GM23248 (cell line): ENCODE results near the gene TNIK. TPM values are rescaled to one million over a fixed set of nuclear protein-coding genes. Genes with fewer than 3 reads are reported as not detected.

ENCODE experiments used
- DNase-seq: peaks from one replicate; pipeline ENCODE4 v3.0.0-alpha.2; 2015
- H2AFZ ChIP-seq: fragments of 200-600 bp; sonication (generic); 2 replicates; pipeline ENCODE4 v1.6.1; 2016; ENCODE audit warnings: antibody characterized with exemption
- H3F3A ChIP-seq: fragments of 200-600 bp; sonication (generic); 2 replicates; pipeline ENCODE4 v1.6.1; 2016; ENCODE audit warnings: mild to moderate bottlenecking, antibody characterized with exemption, mixed run types; ENCODE audit not compliant: insufficient read depth
- H3K27ac ChIP-seq: fragments of 200-600 bp; sonication (generic); 2 replicates; pipeline ENCODE4 v1.5.1; 2016; ENCODE audit warnings: mild to moderate bottlenecking
- H3K27me3 ChIP-seq: fragments of 200-600 bp; sonication (generic); replicated peaks from 2 replicates; pipeline ENCODE4 v1.6.1; 2016; ENCODE audit warnings: mild to moderate bottlenecking; ENCODE audit not compliant: insufficient read depth
- H3K36me3 ChIP-seq: fragments of 200-600 bp; sonication (generic); 2 replicates; pipeline ENCODE4 v1.6.1; 2016; ENCODE audit warnings: low read depth, mild to moderate bottlenecking
- H3K4me1 ChIP-seq: fragments of 200-600 bp; sonication (generic); 2 replicates; pipeline ENCODE4 v1.6.1; 2016; ENCODE audit warnings: mild to moderate bottlenecking; ENCODE audit not compliant: insufficient read depth
- H3K4me2 ChIP-seq: fragments of 200-600 bp; sonication (generic); one replicate; pipeline ENCODE4 v1.6.1; 2016; ENCODE audit warnings: mild to moderate bottlenecking; ENCODE audit not compliant: unreplicated experiment
- H3K4me3 ChIP-seq: fragments of 200-600 bp; sonication (generic); 2 replicates; pipeline ENCODE4 v1.5.1; 2016; ENCODE audit warnings: mild to moderate bottlenecking
- H3K79me2 ChIP-seq: fragments of 200-600 bp; sonication (generic); 2 replicates; pipeline ENCODE4 v1.6.1; 2016; ENCODE audit warnings: mild to moderate bottlenecking; ENCODE audit not compliant: insufficient read depth
- H3K9ac ChIP-seq: fragments of 200-600 bp; sonication (generic); 2 replicates; pipeline ENCODE4 v1.6.1; 2016; ENCODE audit warnings: mild to moderate bottlenecking
- H3K9me2 ChIP-seq: fragments of 200-600 bp; sonication (generic); 2 replicates; pipeline ENCODE4 v1.6.1; 2016; ENCODE audit warnings: mixed run types, mild to moderate bottlenecking, moderate library complexity; ENCODE audit not compliant: insufficient read depth
- H3K9me3 ChIP-seq: fragments of 200-600 bp; sonication (generic); one replicate; pipeline ENCODE4 v1.6.1; 2017; ENCODE audit warnings: low read depth
- H4K20me1 ChIP-seq: fragments of 200-600 bp; sonication (generic); 2 replicates; pipeline ENCODE4 v1.6.0; 2016; ENCODE audit not compliant: insufficient read depth
- EZH2 ChIP-seq: fragments of 200-600 bp; sonication (generic); IDR thresholded peaks from 2 replicates; pipeline ENCODE4 v1.6.1; 2018; ENCODE audit warnings: antibody characterized with exemption, mild to moderate bottlenecking; ENCODE audit not compliant: insufficient read depth, poor library complexity, severe bottlenecking
- EZH2phosphoT487 ChIP-seq: fragments of 200-600 bp; sonication (generic); IDR thresholded peaks from 2 replicates; pipeline ENCODE4 v1.6.1; 2018; ENCODE audit warnings: antibody characterized with exemption, moderate library complexity, mild to moderate bottlenecking, low read depth; ENCODE audit not compliant: insufficient read depth
- WGBS, 2 experiments: methylation state at CpG; one replicate each; pipeline ENCODE4 v1.1.6; 2015 to 2017; ENCODE audit warnings: low lambda C conversion rate in 2 of 2, low coverage in 1 of 2; ENCODE audit errors: missing lambda C conversion rate in 2 of 2; 5-methylcytosine and 5-hydroxymethylcytosine counted together
- in situ Hi-C: fragments of 300-500 bp; cut with MboI; formaldehyde crosslinking; loops from 2 replicates; pipeline ENCODE4 v1.15.0; 2020
- polyA plus RNA-seq: library from polyadenylated mRNA; unstranded; fragments of >200 nt; fragmentation: Nextera tagmentation; extraction: Ambion mirVana; gene quantifications from 2 replicates; pipeline ENCODE4 v1.2.1, GENCODE V29; 2016
- total RNA-seq: library from RNA; depleted of rRNA; stranded (reverse); fragments of >200 nt; shearing (Covaris generic); gene quantifications from 2 replicates; pipeline ENCODE4 v1.2.3, GENCODE V29; 2014

The TNIK gene
- total and polyA plus RNA-seq, 2 experiments from 2014 or later = 0.80 to 2.3 TPM

DNA sequence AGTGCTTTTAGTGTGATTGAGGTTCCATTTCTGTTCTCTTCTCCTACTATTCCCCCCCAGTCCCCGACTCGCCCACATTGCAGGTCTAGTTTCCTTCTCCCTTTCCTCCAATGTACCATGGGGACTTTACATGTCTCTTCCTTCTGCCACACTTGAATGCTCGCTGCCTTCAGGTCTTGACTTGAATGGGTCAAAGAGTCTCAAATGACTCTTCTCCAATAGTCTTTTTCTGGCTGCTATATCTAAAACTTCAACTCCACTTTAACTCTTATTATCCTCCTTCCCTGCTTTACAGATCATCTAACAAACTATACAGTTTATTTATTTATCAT is 219.7 kb downstream of the TNIK start:
- in situ Hi-C loops = no loop called here
- H3K27me3 ChIP-seq = no peaks in the 10 kb centered on the region
- no peaks in the 10 kb centered on the region for H4K20me1 ChIP-seq
- no peak overlapping the region for H3K4me2 ChIP-seq
- H3K4me1 ChIP-seq = no peaks in the 10 kb centered on the region
- no peak overlapping the region for H3K9ac ChIP-seq
- H2AFZ ChIP-seq = no peak overlapping the region
- no peaks in the 10 kb centered on the region for H3F3A ChIP-seq
- no peaks in the 10 kb centered on the region for H3K36me3 ChIP-seq
- H3K9me2 ChIP-seq = no peaks in the 10 kb centered on the region
- no peak overlapping the region for H3K27ac ChIP-seq
- H3K9me3 ChIP-seq = no peaks in the 10 kb centered on the region
- no peak for DNase-seq
- TF ChIP-seq EZH2 = no peak
- no peak for TF ChIP-seq EZH2phosphoT487
- 79 to 88% methylated on average over 3 of the region's 3 CpGs for WGBS, 2 experiments
- H3K4me3 ChIP-seq = no peak overlapping the region
- no peaks in the 10 kb centered on the region for H3K79me2 ChIP-seq

DNA sequence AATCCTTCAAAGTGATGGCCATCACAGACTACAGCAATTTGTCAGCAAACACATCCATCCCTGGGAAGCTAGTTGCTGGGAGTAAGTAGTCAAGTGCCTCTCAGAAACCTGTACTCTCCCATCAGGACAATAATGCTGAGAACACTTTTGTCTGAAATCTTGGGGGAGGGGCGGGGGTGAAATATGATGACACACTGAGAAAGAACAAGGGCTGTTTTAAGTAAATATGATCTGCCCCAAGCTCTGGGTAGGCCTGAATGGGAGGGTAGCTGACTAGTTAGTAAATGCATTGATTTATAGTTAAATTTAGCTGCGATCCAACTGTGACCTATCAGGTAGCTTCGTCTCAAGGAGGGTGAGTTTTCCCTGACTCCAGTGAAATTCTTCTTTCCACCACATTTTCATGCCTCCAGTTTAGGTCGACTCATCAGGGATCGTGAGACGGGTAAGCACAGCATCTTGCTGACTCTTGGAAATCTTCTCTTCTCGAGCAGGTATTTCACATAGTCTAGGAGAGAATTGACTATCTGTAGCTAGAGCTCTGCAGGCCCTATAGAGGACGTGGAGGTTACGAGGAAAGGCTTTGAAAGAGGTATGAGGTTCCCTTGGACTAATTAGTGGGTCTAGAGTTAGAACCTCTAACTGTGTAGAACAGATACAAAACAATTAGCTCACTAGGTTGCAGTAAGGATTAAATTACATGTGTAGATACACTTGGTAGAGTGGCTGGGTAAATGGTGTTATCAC is 220.3 kb downstream of the TNIK start:
- H3K27me3 ChIP-seq = no peaks in the 10 kb centered on the region
- no peaks in the 10 kb centered on the region for H3K9me2 ChIP-seq
- no peak overlapping the region for H3K4me2 ChIP-seq
- no peak overlapping the region for H3K27ac ChIP-seq
- H3K79me2 ChIP-seq = no peaks in the 10 kb centered on the region
- H3K9ac ChIP-seq = no peak overlapping the region
- no peak overlapping the region for H2AFZ ChIP-seq
- WGBS, 2 experiments = 81 to 83% methylated on average over 9 of the region's 9 CpGs
- H3F3A ChIP-seq = no peaks in the 10 kb centered on the region
- in situ Hi-C loops = no loop called here
- no peaks in the 10 kb centered on the region for H4K20me1 ChIP-seq
- no peaks in the 10 kb centered on the region for H3K4me1 ChIP-seq
- no peak for TF ChIP-seq EZH2phosphoT487
- TF ChIP-seq EZH2 = no peak
- H3K36me3 ChIP-seq = no peaks in the 10 kb centered on the region
- no peaks in the 10 kb centered on the region for H3K9me3 ChIP-seq
- no peak overlapping the region for H3K4me3 ChIP-seq
- DNase-seq = no peak

GRCh38 chr3:171237009-171237385 is 223.2 kb downstream of the TNIK start:
- no peak for DNase-seq
- H3F3A ChIP-seq = no peaks in the 10 kb centered on the region
- TF ChIP-seq EZH2 = no peak
- no peak for TF ChIP-seq EZH2phosphoT487
- H4K20me1 ChIP-seq = no peaks in the 10 kb centered on the region
- no peak overlapping the region for H3K27ac ChIP-seq
- no peak overlapping the region for H2AFZ ChIP-seq
- no peak overlapping the region for H3K9ac ChIP-seq
- H3K27me3 ChIP-seq = no peaks in the 10 kb centered on the region
- no peaks in the 10 kb centered on the region for H3K4me1 ChIP-seq
- no peaks in the 10 kb centered on the region for H3K79me2 ChIP-seq
- no peaks in the 10 kb centered on the region for H3K9me3 ChIP-seq
- WGBS, 2 experiments = 97 to 98% methylated on average over 2 of the region's 2 CpGs
- in situ Hi-C loops = no loop called here
- H3K4me3 ChIP-seq = no peak overlapping the region
- no peaks in the 10 kb centered on the region for H3K36me3 ChIP-seq
- H3K9me2 ChIP-seq = no peaks in the 10 kb centered on the region
- H3K4me2 ChIP-seq = no peak overlapping the region

DNA sequence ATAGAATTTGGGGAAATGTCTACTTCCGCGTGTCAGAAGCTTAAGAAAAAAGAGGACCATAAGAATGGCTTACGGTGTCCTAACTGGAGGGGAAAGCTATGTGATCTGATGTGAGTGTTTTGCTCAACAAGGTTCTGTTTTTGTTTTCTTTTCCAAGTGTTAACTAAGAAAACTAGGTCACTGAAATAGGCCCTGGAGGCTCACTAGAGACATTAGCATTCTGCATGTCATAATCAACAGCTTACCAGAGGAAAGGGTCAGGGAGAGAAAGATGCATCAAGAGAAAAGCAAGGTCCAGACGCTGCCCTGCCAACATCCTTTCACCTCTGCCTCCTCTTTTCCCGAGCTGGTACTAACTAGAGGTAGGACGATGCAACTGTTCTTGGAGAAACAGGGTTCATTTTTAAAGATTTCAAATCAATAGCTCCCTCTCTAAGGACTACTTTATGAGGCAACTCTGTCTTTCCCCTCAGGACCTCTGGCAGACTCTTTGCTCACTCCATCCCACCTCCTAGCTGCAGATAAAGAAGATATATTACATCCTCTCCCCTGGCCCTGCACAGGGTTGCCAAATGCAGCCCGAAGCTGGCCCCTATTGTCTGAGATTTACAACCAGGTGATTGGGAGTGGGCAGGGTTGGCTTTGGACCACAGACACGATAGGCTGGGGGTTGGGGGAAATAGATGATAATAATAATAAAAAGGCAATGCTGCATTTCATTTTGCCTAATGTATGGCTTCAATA is 223.8 kb downstream of the TNIK start:
- Histone ChIP-seq H3K9ac (no peak overlapping the region), H3K4me1 (no peaks in the 10 kb centered on the region), H2AFZ (no peak overlapping the region), H3K27me3 (no peaks in the 10 kb centered on the region), H3K9me2 (no peaks in the 10 kb centered on the region), H3F3A (no peaks in the 10 kb centered on the region), H3K9me3 (no peaks in the 10 kb centered on the region), H3K4me3 (no peak overlapping the region), H3K27ac (no peak overlapping the region), H4K20me1 (no peaks in the 10 kb centered on the region), H3K4me2 (no peak overlapping the region), H3K79me2 (no peaks in the 10 kb centered on the region), H3K36me3 (no peaks in the 10 kb centered on the region)
- DNase-seq = no peak
- in situ Hi-C loops = no loop called here
- WGBS, 2 experiments = 50 to 51% methylated on average over 8 of the region's 8 CpGs
- TF ChIP-seq EZH2phosphoT487 = no peak
- TF ChIP-seq EZH2 = no peak
